Cardiac muscle cell (in vitro differentiated cells and primary cell): ENCODE measurements around the gene ABCC10. TPM values are rescaled to one million over a fixed set of nuclear protein-coding genes. Genes with fewer than 3 reads are reported as not detected.
A peak's percentile ranks its signal among the peaks of the same experiment; 100 is the strongest.

Experiments used
- DNase-seq, 2 donors: peaks; one replicate each; pipeline versions ENCODE4 v3.0.0 to v3.0.0-alpha.2; 2010 to 2017; ENCODE audit warnings: low read depth in 1 of 2, low spot score in 1 of 2
- H3K27ac ChIP-seq: fragments of 200-600 bp; sonication (generic); 2 replicates; pipeline ENCODE4 v1.5.1; 2016
- H3K27me3 ChIP-seq: fragments of 200-600 bp; sonication (generic); 2 replicates; pipeline ENCODE4 v1.6.0; 2016; ENCODE audit warnings: control low read depth
- H3K36me3 ChIP-seq: fragments of 200-600 bp; sonication (generic); 2 replicates; pipeline ENCODE4 v1.5.1; 2016; ENCODE audit warnings: control low read depth
- H3K4me1 ChIP-seq: fragments of 200-600 bp; sonication (generic); 2 replicates; pipeline ENCODE4 v1.8.1; 2017; ENCODE audit warnings: low read depth, mild to moderate bottlenecking, mixed run types
- H3K4me3 ChIP-seq: fragments of 200-600 bp; sonication (generic); 2 replicates; pipeline ENCODE4 v1.5.1; 2016; ENCODE audit warnings: mild to moderate bottlenecking
- H3K9me3 ChIP-seq: fragments of 200-600 bp; sonication (generic); 2 replicates; pipeline ENCODE4 v1.5.1; 2017; ENCODE audit warnings: low read depth, mild to moderate bottlenecking, control low read depth
- CTCF ChIP-seq: IDR thresholded peaks from 2 replicates; pipeline ENCODE4 v1.5.1; 2012; ENCODE audit warnings: low read depth, mild to moderate bottlenecking, low read length
- polyA plus RNA-seq: library from polyadenylated mRNA; unstranded; fragments of >200 nt; fragmentation: Nextera tagmentation; extraction: Ambion mirVana; gene quantifications from 2 replicates; pipeline ENCODE4 v1.2.1, GENCODE V29; 2016
- total RNA-seq: library from RNA; depleted of rRNA; stranded (reverse); fragments of >200 nt; gene quantifications from 2 replicates; pipeline ENCODE4 v1.2.3, GENCODE V29; 2016

Gene ABCC10
- total and polyA plus RNA-seq, 2 experiments from 2014 or later: 19.8 to 29.4 TPM

DNA sequence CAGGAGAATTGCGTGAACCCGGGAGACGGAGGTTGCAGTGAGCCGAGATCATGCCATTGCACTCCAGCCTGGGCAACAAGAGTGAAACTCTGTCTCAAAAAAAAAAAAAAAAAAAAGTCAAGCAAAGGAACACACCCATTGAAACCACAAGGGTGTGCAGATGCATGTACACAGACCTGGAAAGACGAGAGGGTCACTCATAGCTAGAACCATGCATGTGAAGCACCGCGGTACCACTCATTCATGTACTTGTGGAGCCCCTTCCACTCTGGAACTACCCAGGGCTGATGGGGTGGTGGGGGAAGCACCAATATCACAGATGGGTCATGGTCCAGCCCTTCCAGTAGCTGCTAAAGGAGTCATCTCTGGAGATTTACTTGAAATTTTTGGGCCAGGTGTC lies 42.6 kb downstream of the ABCC10 start:
- Histone ChIP-seq H3K36me3 (no peaks in the 10 kb centered on the region), H3K4me3 (no peak overlapping the region), H3K27me3 (no peaks in the 10 kb centered on the region), H3K4me1 (no peaks in the 10 kb centered on the region), H3K27ac (no peak overlapping the region), H3K9me3 (no peaks in the 10 kb centered on the region)
- no peak for DNase-seq
- no peak for TF ChIP-seq CTCF

- Histone ChIP-seq H3K27me3 (no peaks in the 10 kb centered on the region), H3K36me3 (no peaks in the 10 kb centered on the region), H3K9me3 (no peaks in the 10 kb centered on the region), H3K4me1 (no peaks in the 10 kb centered on the region), H3K4me3 (no peak overlapping the region), H3K27ac (no peak overlapping the region)
- TF ChIP-seq CTCF: no peak
- DNase-seq: no peak
Observed at GRCh38 chr6:43471399-43471798, 44.1 kb downstream of the ABCC10 start.

DNA sequence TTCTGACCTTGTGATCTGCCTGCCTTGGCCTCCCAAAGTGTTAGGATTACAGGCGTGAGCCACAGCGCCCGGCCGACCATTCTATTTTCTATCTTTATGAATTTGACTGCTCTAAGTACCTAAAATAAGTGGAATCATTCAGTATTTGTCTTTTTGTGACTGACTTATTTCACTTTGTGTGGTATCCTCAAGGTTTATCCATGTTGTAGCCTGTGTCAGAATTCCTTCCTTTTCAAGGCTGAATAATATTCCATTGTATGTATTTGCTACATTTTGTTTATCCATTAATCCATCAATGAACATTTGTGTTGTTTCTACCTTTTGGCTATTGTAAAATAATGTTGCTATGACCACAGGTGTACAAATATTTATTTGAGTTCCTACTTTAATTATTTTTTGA lies 45.2 kb downstream of the ABCC10 start:
- Histone ChIP-seq H3K36me3 (no peaks in the 10 kb centered on the region), H3K27ac (no peak overlapping the region), H3K9me3 (no peaks in the 10 kb centered on the region), H3K27me3 (no peaks in the 10 kb centered on the region), H3K4me3 (no peak overlapping the region), H3K4me1 (no peaks in the 10 kb centered on the region)
- DNase-seq: no peak
- TF ChIP-seq CTCF: no peak

- no peak overlapping the region for H3K4me3 ChIP-seq
- H3K9me3 ChIP-seq: no peaks in the 10 kb centered on the region
- no peak for TF ChIP-seq CTCF
- H3K36me3 ChIP-seq: no peaks in the 10 kb centered on the region
- no peak for DNase-seq
- H3K27me3 ChIP-seq: no peaks in the 10 kb centered on the region
- H3K27ac ChIP-seq: no peak overlapping the region
- peaks cover 8% of the 10 kb centered on the region for H3K4me1 ChIP-seq
Observed at GRCh38 chr6:43475516-43475915, 48.2 kb downstream of the ABCC10 start.

DNA sequence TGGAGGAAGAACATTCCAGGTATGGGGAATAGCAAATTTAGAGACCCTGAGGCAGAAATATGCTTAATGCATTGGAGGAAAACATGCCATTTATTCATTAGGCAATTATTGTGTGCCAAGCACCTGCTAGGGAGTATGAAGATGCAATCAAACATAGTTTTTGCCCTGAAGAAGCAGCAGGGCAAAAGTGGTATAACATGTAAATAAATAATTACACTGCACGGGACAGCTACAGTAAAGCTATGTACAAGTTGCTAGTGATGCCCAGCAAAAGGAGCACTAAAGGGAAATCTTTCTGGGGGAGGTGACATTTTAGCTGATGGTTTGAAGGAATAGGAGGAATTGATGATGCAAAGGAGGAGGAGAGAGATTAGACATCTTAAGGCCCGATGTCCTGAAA lies 49.4 kb downstream of the ABCC10 start:
- H3K27ac ChIP-seq: no peak overlapping the region
- H3K4me3 ChIP-seq: peak overlapping the region; percentile 87
- TF ChIP-seq CTCF: no peak
- H3K9me3 ChIP-seq: no peaks in the 10 kb centered on the region
- H3K27me3 ChIP-seq: no peaks in the 10 kb centered on the region
- H3K4me1 ChIP-seq: peaks cover 8% of the 10 kb centered on the region
- H3K36me3 ChIP-seq: no peaks in the 10 kb centered on the region
- no peak for DNase-seq
